Measurements from ENCODE around the gene RAB8B. TPM values are rescaled to one million over a fixed set of nuclear protein-coding genes. Genes with fewer than 3 reads are reported as not detected.
A peak's percentile ranks its signal among the peaks of the same experiment; 100 is the strongest.

The RAB8B gene
- total and polyA plus RNA-seq, 2 experiments from 2014 or later = 16.4 to 36.9 TPM

DNA sequence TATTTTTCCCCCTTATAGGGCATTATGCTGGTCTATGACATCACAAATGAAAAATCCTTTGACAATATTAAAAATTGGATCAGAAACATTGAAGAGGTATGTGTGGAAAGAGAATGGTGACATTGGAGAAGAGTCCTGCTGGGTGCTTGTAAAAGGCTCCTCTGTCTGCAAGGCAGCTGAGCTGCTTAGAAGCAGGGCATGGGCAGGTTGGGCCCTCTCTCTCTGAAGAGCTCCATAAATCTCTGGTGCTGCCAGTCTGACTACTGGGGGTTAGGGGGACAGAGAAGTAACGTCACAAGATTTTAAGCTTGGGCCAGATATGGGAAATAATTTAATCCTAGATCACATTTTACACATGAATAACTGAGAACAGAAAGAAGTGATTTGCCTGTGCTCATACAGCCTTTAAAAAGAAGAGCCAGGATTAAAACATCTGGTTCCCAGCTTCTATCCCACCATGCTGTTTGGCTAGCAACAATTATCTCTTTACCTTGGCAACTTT lies 66.1 kb downstream of the RAB8B start:
- no peaks in the 10 kb centered on the region for H3K27me3 ChIP-seq
- H3K79me2 ChIP-seq = no peaks in the 10 kb centered on the region
- TF ChIP-seq, protein P1, sequence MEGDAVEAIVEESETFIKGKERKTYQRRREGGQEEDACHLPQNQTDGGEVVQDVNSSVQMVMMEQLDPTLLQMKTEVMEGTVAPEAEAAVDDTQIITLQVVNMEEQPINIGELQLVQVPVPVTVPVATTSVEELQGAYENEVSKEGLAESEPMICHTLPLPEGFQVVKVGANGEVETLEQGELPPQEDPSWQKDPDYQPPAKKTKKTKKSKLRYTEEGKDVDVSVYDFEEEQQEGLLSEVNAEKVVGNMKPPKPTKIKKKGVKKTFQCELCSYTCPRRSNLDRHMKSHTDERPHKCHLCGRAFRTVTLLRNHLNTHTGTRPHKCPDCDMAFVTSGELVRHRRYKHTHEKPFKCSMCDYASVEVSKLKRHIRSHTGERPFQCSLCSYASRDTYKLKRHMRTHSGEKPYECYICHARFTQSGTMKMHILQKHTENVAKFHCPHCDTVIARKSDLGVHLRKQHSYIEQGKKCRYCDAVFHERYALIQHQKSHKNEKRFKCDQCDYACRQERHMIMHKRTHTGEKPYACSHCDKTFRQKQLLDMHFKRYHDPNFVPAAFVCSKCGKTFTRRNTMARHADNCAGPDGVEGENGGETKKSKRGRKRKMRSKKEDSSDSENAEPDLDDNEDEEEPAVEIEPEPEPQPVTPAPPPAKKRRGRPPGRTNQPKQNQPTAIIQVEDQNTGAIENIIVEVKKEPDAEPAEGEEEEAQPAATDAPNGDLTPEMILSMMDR (IDR thresholded peaks at IDR 0.05; ENCODE audit: poor library complexity) = no peak
- TF ChIP-seq EZH2phosphoT487 (IDR thresholded peaks at IDR 0.05; ENCODE audit: low read depth, severe bottlenecking, unreplicated experiment) = no peak
- H3K9me3 ChIP-seq (ENCODE audit: low read depth) = no peaks in the 10 kb centered on the region
- H4K20me1 ChIP-seq (ENCODE audit: insufficient read depth, poor library complexity, severe bottlenecking) = no peaks in the 10 kb centered on the region
- no peak overlapping the region for H3K27ac ChIP-seq
- no peaks in the 10 kb centered on the region for H3K9me2 ChIP-seq (replicated peaks; ENCODE audit: insufficient read depth)
- DNase-seq (ENCODE audit: low spot score) = no peak
- no peaks in the 10 kb centered on the region for H3K36me3 ChIP-seq (replicated peaks; ENCODE audit: insufficient read depth, low read depth)
- H3K4me2 ChIP-seq = no peak overlapping the region
- no peak overlapping the region for H2AFZ ChIP-seq
- WGBS (ENCODE audit: low lambda C conversion rate, missing lambda C conversion rate) = 56% methylated on average over 1 of the region's 1 CpG
- no peak overlapping the region for H3K4me3 ChIP-seq
- H3K4me1 ChIP-seq (ENCODE audit: insufficient read depth) = peaks cover 16% of the 10 kb centered on the region

- Histone ChIP-seq H2AFZ (no peak overlapping the region), H3K4me2 (peak overlapping the region; percentile 4), H4K20me1 (ENCODE audit: insufficient read depth, poor library complexity, severe bottlenecking) (no peaks in the 10 kb centered on the region), H3K9me2 (replicated peaks; ENCODE audit: insufficient read depth) (no peaks in the 10 kb centered on the region), H3K27ac (peak overlapping the region; percentile 13), H3K9me3 (ENCODE audit: low read depth) (no peaks in the 10 kb centered on the region), H3K4me1 (ENCODE audit: insufficient read depth) (peaks cover 16% of the 10 kb centered on the region), H3K36me3 (replicated peaks; ENCODE audit: insufficient read depth, low read depth) (no peaks in the 10 kb centered on the region), H3K27me3 (no peaks in the 10 kb centered on the region), H3K4me3 (no peak overlapping the region), H3K79me2 (no peaks in the 10 kb centered on the region)
- 23% methylated on average over 5 of the region's 5 CpGs for WGBS (ENCODE audit: low lambda C conversion rate, missing lambda C conversion rate)
- TF ChIP-seq EZH2phosphoT487 (IDR thresholded peaks at IDR 0.05; ENCODE audit: low read depth, severe bottlenecking, unreplicated experiment) = no peak
- TF ChIP-seq, protein P1 (IDR thresholded peaks at IDR 0.05; ENCODE audit: poor library complexity) = no peak
- no peak for TF ChIP-seq EZH2 (IDR thresholded peaks at IDR 0.05; ENCODE audit: borderline replicate concordance)
- DNase-seq (ENCODE audit: low spot score) = peak; percentile 32
These were observed 67.2 kb downstream of the RAB8B start for GRCh38 chr15:63256433-63257274.

DNA sequence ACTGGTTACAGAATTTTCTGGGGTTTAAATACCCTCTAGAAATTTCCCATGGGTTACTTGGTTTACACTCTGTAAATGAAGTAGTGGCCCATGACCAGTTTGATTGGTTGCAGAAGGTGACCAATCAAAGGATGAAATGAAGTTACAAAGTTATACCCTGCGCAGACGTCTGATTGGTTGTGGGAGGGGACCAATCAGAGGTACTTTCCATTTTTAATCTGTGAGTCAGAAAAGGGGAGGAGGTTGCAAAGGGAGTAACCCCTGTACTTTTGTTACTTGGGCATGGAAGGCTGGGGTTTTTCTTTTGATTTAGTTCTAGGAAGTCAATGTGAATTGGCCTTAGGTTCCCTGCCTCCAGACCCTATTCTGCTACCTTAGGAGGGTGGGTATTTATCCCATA lies 69.3 kb downstream of the RAB8B start:
- Histone ChIP-seq H3K27ac (no peak overlapping the region), H3K4me3 (no peak overlapping the region), H3K27me3 (no peaks in the 10 kb centered on the region), H4K20me1 (ENCODE audit: insufficient read depth, poor library complexity, severe bottlenecking) (no peaks in the 10 kb centered on the region), H3K4me2 (no peak overlapping the region), H3K9me3 (ENCODE audit: low read depth) (no peaks in the 10 kb centered on the region), H3K36me3 (replicated peaks; ENCODE audit: insufficient read depth, low read depth) (no peaks in the 10 kb centered on the region), H3K4me1 (ENCODE audit: insufficient read depth) (peaks cover 17% of the 10 kb centered on the region), H3K9me2 (replicated peaks; ENCODE audit: insufficient read depth) (no peaks in the 10 kb centered on the region), H3K79me2 (no peaks in the 10 kb centered on the region), H2AFZ (no peak overlapping the region)
- TF ChIP-seq EZH2 (IDR thresholded peaks at IDR 0.05; ENCODE audit: borderline replicate concordance) (no peak), EZH2phosphoT487 (IDR thresholded peaks at IDR 0.05; ENCODE audit: low read depth, severe bottlenecking, unreplicated experiment) (no peak)
- TF ChIP-seq, protein P1 (IDR thresholded peaks at IDR 0.05; ENCODE audit: poor library complexity) = no peak
- WGBS (ENCODE audit: low lambda C conversion rate, missing lambda C conversion rate) = 94% methylated on average over 2 of the region's 2 CpGs
- DNase-seq (ENCODE audit: low spot score) = no peak
